Stimulated activated CD4-positive, alpha-beta T cell treated with anti-CD3 and anti-CD28 coated beads, Interleukin-12 subunit alpha, Interleukin-12 subunit beta, amount 100 ng/mL, for 24 hours (primary cell): ENCODE measurements around the gene PDLIM7.

Experiments
- DNase-seq, 2 experiments: peaks; one replicate each; pipeline ENCODE4 v3.0.0-alpha.2; 2020; ENCODE audit warnings: low read depth in 2 of 2

Gene PDLIM7

DNA sequence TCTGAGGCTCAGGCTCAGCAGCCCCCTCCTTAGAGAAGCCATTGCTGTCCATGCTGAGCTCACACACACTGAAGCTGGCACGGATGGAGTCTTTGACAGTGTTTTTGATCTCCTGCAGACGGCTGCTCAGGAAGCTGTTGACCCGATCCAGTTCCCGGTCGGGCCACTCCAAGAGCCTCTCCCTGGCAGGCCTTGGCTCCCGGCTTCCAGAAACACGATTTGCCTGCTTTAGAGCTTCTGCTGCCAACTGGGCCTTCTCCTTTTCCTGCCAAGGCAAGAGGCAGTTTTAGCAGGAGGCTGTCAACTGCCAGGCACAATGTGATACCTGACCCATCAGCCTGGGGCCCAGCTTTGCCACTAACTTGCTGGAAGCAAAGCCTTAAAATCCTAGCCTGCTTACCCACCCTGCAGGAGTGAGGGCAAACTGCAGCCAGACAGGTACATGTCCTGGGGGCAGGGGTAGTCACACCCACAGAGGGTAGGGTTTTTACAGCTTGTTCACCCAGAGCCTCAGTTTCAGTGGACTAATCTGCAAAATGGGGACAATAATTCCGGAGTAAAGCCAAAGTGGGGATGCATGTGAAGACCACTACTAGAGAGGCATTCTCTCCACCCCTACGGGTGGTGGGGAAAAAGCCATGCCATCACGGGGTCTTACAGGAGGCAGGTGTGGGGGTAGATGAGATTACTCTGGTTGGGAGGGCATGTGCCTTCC, 27.7 kb upstream of the PDLIM7 start:
- DNase-seq = no peak

DNA sequence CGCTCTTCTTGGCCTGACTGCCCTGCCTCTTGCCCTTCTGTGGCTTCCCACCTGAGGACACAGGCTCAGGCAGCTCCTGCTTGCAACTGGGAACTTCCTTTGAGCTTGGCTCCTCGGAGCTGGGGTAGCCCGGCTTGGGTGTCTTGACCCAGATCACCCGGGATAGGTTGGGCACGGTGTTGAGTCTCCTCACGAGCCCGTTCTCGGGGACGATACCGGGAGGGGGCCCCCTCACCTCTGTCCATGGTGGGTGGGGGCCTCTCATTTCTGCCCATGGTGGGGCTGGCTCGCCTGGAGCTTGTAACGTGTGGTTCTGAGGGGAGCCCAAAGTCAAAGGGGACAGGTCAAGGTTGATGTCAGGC, 27.1 kb upstream of the PDLIM7 start:
- no peak for DNase-seq

DNA sequence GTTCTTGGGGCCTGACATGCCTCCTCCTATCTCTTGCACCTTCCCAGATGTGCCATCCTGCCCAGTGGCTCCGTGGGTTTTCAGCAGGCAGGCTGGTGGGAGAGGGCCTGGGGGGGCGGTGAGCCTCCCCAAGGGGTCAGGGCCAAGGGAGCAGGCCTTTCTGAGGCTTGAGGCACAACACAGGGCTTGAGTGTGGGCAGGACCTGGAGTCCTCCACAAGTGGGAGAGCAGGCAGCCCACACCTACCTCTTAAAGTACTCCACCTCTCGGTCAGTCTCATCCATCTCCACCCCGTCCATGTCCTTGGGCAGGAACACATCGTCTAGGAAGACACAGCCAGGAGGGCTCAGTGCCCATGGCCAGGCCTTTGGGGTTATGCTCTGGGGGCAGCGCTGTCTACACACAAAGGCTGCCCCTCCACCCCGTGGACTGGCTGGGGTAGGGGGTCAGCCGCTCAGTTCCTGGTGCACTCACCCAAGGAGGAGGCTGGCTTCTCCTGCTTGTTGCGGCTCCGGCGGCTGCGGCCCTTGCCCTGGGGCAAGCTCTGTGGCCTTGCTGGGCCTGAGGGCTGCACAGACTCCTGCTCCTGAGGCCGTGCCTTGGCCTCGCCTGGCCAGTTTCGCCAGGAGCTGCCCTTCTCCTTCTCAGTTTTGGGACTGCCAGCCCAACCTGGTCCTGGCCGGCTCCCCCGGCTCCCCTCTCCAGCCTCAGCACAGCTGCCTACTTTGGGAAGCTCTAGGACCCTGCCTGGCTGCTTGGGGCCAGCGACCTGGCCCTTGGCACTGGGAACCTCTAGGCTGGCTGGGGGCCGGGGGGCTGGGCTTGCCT, 26.5 kb upstream of the PDLIM7 start:
- DNase-seq = no peak

DNA sequence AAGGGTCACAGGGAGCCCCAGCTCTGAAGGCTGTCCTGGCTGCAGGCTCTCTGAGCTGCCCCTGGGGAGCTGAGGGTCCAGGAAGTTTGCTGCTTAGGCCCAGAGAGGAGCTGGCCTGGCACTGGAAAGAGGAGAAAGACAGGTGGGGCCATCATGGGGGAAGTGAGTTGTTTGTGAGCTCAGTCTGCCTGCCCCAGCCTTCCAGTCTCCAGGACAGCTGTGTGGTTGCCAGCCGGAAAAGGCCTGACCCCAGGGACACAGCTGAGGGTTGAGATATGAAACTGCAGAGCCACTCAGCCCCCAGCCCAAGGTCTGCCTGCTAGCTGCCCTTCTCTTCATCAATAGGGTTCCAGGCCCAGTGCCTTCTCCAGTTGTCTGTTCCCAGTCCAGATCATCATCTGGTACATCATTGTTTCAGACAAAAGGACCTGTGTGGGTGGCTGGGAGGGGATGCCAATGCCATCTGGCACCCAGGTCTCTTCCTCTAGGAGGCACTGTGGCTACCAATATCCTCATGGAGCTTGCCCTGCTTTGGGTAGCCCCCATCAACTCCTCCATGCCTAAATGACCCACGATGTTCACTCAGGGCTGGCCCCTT, 23.6 kb upstream of the PDLIM7 start:
- DNase-seq = no peak

DNA sequence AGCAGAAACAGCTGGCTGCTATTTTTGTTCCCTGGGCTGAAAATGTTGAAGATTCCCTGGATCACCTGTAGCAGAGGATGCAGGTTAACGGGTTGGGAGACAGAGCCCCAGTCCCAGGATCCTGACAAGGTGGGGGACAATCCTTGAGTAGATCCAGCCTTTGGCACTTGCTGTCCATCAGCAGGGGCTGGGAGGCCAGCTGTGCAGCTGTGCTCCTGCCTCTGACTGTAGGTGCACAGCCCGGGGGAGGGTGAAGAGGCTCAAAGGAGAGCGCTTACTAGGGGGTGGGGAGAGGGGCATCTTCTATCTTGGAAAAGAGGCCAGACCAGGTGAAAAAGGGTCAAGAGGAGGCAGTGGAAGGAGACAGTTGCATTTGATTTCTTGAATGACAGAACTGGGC, 22.9 kb upstream of the PDLIM7 start:
- DNase-seq = no peak

DNA sequence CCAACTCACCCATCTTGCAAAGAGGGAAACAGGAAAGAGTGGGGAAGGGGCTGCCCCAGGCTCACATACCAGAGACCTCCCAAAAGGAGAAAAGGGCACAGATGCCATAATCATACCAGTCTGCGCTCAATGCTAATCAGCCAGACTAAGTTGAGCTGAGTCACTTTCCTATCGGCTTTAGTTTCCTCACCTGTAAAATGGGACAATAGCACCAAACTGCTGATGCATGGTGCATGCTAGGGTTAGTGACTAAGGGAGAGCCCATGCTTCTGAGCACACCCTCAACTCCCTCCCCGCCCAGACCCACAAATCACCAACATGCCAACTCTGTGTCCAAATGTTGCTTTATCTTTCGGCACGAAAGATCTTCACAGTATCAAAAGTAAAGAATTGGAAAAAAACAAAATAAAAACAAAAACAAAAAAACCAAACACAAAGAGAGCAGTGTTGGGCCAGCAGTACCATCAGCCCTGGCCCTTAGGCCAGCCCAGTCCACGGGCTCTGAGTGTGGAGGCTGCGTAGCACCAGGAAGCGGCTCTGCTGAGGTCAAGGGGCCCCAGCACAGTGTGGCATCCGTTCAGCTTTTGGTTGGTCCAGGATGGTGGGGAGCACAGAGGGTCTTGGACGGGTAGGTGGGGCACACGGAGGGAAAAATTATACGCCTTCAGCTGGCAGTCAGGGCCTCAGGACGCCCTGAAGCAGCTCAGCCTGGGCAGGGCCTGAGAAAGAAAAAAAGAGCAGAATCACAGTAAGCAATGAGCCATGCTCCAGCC, 22.2 kb upstream of the PDLIM7 start:
- DNase-seq = no peak

DNA sequence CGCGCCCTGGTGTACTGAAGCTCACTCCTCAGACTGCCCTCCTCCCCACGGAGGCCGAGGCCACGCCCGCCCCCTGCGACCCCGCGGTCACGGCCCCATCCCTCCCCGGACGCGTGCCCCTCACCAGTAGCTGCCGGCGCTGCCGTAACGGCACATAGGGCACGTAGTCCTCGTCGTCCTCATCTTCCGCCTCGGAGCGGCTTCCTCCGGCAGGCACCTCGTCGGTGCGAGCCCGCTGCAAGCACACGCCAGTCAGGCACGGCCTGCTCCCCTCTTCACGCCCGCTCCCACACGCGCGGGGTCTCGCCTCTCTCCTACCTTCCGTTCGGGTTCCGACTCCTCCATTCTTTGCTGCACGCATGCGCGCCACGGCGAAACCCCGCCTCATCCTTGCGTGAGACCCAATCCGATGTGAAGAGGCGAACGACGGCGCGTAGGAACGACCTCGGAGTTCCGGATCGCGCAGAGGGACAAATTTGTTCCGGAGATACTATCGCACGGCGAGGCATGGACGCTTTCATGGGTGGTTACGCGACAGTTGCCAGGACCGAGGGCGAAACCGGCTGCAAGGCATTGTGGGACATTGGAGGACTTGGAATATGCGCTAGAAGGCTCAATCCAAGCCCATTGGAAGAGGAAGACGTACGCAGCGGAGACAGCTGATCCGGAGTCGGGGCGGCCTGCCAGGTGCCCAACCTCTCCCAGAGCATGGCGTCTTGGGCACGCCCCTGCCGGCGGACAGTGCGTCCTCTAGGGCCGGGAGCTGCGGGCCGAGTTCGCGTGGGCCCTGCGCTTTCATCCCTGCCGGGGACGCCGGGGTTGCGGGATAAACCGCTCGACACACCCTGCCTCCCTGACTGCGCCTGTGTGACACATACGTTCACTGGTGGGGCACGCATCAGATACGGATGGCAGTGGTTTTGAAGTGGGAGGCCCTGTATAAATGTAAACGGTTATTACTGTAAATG, 19.5 kb upstream of the PDLIM7 start, which contains the start of gene DDX41:
Gene DDX41, minus strand, starts transcription at position 361 of the 968 bp plus-strand sequence. Its CDS starts 16 bp downstream, at position 345.
- DNase-seq = peak; percentile 89 to 94

DNA sequence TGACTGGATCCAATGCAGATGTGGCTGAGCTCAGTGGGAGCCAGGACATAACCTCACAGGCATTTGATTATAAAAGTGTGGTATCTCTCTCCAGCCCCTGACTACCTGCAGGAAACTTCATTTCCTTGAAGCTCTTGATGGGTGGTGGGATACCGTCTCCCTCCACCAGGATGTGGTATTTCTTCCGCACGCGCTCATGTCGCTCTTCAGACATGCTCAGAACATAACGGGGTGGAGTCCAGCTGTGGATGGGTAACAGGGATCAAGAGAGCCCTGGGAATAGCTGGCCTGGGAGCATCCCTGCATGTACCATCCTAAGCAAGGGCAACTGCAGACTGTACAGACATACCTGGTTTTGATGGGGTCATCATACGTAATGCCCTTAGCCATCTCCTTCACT, 18.2 kb upstream of the PDLIM7 start:
- no peak for DNase-seq

DNA sequence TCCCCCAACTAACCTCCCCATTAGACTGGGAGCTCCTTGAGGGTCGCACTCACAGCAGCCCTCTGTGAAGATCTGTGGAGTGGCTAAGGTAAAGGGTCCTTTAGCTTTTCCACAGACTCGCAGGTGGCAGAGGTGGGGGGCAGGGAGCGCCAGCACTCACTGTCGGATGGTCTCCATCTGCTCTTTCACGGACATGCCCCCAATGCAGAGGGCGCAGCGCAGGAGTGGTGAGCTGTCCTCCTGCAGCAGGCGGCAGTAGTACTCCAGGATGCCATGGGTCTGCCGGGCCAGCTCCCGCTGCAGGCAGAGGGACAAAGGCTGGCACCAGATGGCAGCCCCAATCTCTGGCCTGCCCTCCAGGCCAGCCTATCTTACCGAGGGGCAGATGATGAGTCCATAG, 17.1 kb upstream of the PDLIM7 start:
- no peak for DNase-seq

DNA sequence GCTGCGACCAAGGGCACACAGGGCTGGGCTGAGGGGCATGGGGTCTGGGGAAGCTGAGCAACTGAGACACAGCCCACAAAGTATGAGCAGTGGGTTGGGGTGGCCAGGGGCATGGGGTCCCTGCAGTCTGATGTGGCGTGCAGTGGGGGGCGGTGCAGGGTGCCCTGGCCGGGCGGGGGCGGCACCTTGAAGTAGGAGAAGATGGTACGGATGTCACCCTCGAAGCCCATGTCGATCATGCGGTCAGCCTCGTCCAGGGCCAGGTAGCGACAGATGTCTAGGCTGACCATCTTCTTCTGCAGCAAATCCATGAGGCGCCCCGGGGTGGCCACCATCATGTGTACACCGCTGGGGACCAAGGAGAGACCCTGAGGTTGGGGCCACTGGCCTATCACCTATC, 16.1 kb upstream of the PDLIM7 start:
- DNase-seq = no peak

DNA sequence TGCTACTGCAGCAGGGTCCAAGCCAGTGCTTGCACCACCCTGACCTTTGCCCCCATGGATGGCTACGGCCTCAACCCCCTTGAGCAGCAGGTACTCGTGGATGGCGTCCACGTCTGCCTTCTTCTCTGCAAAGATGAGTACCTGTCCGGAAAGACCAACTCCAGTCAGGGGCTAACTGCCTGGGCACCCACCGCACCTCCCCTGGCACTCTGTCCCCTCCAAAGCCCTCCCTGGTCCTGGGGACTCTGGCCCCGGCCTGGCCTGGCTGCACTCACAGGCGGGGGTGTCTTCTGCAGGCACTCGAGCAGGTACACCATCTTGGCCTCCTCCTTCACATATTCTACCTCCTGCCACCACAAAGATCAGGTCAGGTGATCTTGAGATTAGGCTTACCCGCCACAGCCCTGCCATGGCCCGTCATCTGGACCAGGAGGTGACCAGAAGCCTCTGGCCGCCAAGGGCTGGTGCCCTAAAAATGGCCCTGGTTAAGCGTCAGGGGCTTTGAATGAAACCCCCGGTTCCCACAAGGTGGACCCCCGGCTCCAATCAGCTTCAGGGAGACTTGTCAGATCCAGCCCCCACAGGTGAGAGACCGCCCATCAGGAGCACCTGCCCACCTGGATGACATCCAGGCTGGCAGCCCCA, 15.5 kb upstream of the PDLIM7 start:
- no peak for DNase-seq

DNA sequence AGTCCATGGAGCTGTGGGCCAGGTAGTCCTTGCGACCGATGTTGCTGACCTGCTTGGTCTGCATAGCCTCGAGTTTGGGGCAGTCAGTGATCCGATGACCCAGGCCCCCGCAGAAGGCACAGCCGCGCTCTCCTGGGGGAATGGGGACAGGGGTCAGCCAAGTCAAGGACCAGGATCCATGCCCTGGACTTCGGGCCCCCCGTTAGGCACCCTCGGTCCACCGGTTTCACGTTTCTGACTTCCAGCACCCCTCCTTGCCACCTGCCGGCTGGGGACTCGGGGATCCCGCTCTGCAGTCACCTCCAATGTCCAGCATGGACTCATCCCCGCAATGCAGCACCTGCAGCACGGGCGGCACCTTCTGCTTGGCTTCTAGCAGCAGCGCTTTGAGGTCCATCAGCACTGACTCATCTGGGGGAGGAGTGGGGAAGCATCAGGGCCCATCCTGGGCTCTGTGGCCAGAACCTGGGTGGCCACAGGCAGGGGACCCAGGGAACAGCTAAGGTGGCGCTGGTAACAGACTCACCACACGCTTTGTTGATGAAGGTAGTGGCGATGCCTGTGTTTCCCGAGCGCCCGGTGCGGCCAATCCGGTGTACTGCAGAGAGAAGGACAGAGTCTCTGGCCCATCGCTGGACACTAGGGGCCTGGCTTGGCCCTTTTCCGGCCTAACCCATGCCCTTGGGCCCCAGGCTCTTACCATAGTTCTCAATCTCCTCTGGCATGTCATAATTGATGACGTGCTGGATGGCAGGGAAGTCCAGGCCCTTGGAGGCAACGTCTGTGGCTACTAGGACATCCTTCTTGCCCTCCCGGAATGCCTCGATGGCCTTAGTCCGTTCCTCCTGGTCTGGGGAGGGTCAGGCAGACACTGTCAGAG, 14.6 kb upstream of the PDLIM7 start:
- DNase-seq = no peak

DNA sequence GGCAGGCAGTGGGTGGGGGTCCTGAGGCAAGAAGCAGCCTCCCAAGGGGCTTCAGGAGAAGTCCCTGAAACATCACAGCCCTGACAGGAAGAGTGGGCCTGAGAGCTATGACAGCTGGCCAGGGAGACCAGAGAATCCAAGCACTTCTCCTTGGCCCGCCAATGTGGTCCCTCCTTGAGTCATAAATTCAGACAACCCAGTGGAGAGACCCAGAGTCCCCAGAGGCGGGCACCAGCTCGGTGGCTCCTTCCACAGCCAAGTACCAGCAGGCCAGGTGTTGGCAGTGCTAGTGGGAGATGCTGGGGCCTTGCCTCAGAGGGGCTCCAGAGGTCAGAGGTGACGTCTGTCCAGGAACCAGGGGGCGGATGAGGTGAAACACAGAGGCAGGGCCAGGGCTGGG, 13.8 kb upstream of the PDLIM7 start:
- DNase-seq = no peak

DNA sequence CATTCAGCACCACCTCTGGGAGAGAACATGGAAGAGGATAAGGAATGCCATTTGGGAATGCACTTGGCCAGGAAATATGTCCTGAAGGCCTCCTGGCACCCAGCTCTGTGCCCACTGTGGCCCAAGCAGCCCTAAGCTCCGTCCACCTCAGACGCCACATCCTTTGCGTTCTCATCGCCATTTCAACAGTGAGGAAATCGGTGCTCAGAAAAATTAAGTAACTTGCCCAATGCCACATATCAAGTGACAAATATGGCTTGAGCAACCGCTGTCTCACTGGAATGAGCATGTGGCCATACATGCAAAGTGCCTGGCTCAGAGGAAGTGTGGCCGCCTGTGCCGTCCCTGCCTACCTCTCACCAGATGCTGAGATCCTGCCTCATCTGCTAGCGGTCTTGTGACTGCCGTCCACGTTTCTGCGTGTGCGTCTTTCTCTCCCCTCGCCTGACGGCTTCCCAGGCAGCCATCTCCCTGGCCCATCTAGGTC, 13.2 kb upstream of the PDLIM7 start:
- DNase-seq = no peak

DNA sequence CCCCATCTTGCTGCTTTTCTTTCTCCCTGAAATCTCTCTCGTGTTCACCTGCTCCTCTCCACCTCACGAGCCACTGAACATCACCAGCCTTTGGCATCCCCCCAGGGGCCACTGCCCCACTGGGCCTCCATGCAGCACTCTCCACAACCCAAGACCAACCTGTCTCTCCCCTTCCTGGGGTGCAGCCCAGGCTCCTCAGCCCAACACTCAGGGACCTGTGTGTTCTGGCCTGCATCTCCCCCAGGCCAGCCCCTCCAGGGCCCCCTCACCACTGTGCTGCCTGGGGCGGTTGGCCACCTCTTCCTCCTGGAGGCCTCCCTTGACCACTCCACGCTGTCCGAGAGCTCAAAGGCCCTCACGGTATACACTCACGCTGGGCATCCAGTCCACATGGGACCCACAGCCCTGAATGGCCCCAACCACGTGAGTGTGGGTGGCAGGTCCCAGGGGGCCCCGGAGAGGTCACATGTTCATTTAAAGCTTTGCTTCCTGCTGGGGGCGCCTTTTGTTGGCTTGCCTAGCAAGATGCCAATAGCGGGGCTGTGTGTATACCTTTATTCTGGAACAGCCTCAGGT, 12.7 kb upstream of the PDLIM7 start:
- no peak for DNase-seq

DNA sequence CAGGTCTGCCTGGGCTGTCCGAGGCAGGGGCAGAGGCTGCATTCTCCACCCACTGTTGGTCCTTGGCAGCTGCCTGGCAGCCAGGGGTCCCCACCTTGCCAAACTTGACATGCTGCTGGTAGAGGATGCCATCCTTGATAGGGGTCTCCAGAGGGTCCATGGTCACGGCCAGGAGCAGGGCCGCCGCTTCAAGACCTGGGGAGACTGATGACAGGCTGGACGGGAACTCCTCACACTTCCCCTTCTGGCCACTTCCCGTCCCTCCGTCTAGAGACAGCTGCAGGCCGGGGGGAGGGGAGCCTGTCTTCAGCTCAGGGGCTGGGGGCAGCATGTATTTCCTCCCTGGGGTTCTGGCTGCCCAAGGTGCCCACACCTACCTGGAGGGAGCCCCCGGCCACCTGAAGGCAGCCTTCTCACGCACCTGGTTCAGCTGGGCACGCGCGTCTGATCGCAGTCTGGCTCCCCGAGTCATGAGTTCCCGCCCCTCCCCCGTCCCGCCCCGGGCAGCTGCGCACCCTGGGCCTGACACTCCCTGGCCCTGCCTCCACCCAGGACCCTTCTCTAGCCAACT, 12.1 kb upstream of the PDLIM7 start, which contains the start of gene DOK3:
Gene DOK3, minus strand, starts transcription at position 446 of the 571 bp plus-strand sequence. Its CDS starts 286 bp downstream, at position 160.
- no peak for DNase-seq

DNA sequence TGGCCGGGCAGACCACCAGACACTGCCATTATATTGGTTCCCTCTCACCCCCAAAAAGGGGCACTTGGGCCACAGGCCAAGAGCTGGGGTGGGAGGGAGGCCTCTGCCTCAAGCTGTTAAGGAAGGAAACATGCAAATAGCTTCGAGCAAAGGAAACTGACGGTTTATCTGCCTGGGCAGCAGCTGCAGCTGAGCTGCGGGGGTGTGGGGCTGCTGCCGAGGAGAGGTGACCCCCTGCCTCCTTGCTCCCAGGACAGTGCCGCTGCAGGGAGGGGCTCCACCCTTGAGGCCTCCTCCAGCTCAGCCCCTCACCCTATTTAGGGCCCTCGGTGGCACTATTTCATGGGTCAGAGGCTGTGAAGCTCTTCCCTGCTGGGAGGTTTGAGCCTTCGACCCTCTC, 11.4 kb upstream of the PDLIM7 start:
- DNase-seq = no peak

DNA sequence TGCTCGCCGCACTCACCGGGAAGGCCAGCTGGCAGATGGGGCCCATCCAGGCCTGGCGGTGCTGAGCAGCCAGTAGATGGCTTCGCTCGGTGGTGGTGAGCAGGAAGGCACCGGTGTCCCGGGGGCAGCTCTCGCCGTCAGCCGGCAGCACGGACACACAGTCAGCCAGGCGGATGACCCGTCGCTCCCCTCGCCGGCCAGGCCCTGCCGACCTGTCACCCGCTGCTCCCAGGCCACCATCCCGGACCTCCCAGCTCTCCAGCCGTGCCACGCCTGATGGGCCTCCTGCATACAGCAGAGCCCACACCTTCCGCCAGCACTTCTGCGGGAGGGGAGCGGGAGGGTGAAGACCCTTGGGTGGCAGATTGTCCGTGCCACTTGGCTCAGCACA, 10.8 kb upstream of the PDLIM7 start:
- DNase-seq = no peak
